ENCODE measurements around the gene C1QTNF1.

C1QTNF1 gene, protein sequence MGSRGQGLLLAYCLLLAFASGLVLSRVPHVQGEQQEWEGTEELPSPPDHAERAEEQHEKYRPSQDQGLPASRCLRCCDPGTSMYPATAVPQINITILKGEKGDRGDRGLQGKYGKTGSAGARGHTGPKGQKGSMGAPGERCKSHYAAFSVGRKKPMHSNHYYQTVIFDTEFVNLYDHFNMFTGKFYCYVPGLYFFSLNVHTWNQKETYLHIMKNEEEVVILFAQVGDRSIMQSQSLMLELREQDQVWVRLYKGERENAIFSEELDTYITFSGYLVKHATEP

DNA sequence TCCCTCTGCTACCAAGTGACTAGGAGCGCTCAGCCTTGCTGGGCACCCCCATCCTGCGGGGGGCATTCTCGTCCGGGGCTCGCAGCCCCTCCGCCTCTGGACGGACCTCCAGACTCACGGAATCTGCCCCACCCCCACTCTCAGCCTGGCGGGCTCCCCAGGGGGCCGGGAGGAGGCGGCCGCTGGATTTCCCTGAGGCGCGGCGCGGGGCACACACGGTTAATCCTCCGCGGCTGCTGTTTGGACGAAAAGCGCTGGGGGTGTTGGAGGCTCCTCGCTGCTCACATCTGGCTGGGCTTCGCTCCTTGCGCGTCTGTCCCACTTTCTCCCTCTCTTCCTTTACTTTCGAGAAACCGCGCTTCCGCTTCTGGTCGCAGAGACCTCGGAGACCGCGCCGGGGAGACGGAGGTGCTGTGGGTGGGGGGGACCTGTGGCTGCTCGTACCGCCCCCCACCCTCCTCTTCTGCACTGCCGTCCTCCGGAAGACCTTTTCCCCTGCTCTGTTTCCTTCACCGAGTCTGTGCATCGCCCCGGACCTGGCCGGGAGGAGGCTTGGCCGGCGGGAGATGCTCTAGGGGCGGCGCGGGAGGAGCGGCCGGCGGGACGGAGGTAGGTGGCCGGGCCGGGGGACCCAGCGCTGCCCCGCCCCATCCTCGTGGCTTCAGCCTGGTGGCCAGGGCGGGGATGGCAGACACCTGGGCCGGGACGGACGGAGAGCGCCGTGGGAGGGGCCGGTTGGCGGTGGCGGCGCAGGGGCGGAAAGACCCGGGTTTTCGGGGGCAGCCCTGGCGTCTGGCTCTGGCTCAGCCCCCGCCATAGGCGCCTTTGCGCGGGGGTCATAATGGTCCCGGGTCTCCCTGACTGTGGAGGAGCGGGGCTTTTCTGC, at the start of gene C1QTNF1:
TSS of gene C1QTNF1 (plus strand) at position 284 of the 886 bp plus-strand sequence. CDS start 19,800 bp downstream, outside the sequence.
- peak; percentile 43 for DNase-seq (ENCODE audit: low read depth, low spot score)

DNA sequence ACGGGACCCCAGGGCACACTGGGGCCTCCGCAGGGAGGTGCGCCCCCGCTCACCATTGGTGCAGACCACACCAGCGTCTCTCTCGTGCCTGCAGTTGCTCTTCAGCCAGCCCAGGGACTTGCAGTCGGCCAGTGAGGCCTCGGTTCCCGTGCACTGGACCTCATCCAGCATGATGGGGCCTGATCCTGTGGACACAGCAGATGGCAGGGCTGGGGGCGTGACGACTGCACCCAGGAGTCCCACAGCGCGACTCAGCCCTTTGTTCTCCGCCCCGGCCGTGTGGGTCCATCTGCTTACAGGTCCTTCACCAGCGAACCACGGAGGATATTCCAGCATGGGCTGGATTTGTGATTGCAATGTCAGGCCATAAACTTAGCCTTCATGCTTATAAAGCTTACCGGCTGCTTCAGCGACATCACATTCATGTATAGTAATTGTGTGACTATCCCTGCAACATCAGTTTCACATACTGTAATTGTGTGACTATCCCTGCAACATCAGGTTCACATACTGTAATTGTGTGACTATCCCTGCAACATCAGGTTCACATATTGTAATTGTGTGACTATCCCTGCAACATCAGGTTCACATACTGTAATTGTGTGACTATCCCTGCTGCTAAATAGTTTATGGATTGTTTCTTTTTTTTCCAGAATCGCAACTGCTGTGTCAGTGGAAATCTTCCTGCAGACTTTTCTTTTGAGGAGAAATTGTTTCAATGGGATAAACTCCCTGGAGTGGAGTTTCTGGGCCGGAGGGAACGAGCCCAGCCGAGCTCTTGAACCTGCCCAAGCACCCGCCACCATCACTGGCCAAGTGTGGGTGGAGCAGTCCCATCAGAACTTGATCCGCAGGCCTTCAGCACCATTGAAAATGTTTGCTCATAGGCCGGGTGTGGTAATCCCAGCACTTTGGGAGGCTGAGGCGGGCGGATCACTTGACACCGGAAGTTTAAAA, 49.1 kb upstream of the C1QTNF1 start:
- DNase-seq (ENCODE audit: low read depth, low spot score), result peak; percentile 61

DNA sequence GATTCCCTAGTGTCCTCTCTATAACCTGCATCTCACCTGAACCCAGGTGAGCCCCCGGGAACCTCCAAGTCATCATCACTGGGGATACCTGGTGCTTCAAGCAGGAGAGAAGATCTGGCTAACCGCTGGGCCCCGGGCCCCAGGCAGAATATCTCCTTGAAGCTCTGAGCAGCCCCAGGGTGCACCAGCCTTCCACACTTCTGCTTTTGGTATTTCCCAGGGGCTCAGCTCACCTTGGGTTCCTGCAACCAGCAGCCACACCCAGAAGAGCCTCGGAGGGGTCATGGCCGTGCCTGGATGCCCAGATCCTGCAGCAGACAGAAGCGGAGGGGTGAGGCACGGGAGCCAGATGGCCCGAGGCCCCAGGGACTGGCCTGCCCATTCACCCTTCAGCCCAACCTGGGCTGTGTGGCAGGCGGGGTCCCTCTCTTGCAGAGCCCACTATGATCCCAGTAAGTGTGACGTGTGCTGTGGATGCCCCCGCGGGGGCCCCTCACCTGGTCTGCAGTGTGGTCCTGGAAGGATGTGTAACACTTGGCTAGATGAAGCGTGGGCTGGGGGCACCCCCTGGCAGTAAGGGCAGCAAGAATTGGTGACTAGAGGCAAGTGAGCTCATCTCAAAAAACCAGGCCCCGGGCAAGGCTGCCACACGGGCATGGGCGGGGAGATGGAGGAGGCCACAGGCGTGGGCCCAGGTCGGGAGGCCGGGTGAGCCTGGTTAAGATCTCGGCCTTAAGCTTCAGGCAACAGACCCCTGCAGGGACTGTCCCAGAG, 46.9 kb upstream of the C1QTNF1 start:
- no peak for DNase-seq (ENCODE audit: low read depth, low spot score)

DNA sequence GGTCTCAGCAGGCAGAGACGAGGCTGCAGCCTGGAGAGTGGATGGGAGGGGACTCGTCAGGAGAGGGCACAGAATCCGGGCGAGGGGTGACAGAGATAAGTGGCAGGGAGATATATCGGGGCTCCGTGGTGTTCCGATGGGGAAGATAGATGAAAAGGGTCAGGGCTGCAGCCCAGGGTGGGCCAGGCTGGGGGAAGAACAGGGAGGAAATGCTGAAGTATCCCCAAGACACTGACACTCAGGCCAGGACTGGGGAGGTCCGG, 46.4 kb upstream of the C1QTNF1 start:
- no peak for DNase-seq (ENCODE audit: low read depth, low spot score)

DNA sequence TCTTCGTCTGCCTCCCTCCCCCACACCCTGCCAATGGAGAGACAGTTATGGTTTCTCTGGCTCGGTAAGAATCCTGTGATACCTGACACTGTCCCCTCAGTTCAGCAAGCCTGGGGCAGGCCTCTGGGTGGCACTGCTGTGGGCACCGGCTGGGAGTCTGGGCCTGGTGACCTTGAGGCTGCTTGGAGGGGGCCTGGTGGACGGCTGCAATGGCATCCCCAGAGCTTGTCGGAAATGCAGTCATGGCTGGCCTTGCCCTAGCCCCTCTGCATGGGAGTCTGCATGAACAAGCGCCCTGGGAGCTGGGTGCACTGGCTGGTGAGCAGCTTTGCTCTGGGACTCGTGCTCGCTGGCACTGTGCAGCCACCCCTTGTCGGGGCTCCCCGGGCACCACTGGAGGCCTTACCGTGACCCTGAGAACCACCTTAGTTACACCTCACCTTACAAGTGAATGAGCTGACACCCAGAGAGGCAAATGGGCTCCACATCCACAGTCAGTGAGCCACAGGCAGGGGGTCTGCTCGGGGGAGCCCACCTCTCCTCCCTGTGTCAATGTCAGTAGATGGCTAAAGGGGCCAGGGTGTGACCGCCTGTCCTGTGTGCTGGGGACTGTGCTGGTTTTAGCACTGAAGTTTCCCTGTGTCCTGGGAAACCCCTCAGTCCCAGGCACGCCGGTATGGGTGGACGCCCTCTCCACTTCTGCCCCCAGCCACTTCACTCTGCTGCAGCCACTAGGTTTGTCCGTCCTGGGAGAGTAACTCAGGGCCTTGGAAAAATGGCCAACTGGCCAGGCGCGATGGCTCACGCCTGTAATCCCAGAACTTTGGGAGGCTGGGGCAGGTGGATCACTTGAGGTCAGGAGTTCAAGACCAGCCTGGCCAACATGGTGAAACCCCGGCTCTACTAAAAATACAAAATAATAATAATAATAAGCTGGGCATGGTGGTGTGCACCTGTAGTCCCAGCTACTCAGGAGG, 45.7 kb upstream of the C1QTNF1 start:
- no peak for DNase-seq (ENCODE audit: low read depth, low spot score)

DNA sequence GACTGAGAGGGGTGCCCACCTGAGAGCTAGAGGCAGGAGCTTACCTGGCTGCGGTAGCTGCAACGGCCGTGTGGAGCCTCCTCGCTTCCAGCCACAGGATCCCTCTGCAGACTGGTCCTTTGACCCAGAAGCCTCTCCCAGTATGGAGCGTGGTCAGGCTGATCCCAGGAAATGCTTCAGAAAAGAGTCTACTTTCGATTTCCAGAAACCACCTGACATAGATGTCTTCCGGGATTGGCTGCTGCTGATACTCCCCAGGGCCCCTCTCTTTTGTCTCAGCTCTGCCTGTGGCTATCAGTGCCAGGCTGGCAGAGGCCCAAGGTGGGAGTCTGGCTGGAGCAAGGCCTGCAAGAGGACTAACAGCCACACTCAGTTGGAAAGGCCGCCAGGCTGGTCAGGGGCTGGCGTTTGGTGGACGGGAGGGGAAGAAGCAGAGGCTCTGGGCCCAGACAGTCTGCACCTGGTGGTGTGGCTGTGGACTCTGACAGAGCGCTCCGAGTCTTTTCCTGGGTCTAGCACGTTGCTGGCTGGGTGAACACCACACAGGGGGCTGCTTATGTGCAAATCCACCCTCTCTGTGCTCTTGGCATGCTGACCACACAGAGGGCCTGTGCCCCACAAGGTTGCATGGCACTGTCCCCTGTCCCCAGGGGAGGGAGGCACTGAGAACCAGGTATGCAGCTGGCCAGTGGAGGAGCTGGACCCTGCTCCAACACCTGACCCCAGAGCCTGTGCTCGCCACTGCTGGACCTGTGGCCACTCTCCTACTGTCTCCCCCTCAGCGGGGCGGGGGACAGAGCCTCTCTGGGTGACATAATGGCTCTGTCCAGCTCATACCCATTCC, 44.0 kb upstream of the C1QTNF1 start, which contains the start of gene LGALS3BP:
TSS of gene LGALS3BP (minus strand) at position 144 of the 844 bp plus-strand sequence. CDS start 2,732 bp downstream, outside the sequence.
- peak; percentile 91 for DNase-seq (ENCODE audit: low read depth, low spot score)

DNA sequence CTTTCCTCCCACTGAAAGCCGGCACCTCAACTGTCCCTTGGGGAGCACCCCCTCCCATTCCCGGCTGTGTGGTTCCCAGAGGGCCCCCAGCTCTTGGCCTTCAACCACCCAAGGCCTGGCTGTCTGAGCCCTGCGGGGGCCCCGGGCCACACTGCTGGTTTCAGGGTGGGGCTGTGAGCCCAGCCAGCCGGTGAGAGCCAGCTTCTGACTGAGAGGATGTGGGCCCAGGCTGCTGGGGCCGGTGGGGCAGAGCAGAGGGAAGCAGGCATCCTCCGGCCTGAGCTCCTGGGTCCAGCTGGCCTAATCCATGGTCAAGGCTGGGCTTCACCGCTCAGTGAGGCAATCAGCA, 43.4 kb upstream of the C1QTNF1 start:
- DNase-seq (ENCODE audit: low read depth, low spot score), result no peak

DNA sequence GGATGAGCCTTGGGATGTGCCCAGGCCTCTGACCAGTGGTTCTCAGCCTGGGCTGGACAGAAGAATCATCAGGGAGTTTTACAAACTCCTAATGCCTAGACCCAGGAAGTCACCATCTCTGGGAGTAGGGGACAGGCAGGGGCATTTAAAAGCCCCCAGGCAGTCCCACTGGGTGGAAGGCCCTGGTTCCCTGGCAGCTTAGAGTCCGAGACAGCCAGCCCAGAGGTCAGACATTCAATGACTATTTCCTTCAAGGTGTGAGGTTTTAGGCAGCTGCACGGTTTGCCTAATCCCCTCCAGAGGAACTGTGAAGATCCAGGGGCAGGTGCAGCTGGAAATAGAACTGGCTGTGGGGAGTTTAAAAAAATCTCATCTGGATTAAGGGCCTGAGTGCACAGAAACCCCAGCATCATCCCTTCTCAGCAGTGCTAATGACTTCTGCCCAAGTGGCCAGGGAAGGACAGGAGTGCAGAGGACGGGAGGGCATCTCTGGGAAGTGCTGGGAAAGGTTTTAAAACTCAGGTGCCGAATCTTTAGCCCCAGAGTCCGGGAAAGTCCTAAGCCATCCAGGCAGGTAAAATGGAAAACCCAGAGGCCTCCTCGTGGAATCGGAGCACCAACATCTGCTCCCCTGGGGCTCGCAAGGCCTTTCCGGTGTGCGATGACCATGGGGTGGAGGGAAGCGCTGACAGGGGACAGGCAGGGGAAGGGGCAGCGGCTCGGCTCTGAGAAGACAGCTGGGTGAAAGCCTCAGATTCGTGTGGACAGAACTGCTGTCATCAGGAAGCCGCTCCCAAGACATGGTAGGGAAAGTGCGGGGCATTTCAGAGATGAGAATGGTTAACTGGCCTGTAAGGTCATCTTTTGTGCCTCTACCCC, 42.7 kb upstream of the C1QTNF1 start:
- no peak for DNase-seq (ENCODE audit: low read depth, low spot score)

DNA sequence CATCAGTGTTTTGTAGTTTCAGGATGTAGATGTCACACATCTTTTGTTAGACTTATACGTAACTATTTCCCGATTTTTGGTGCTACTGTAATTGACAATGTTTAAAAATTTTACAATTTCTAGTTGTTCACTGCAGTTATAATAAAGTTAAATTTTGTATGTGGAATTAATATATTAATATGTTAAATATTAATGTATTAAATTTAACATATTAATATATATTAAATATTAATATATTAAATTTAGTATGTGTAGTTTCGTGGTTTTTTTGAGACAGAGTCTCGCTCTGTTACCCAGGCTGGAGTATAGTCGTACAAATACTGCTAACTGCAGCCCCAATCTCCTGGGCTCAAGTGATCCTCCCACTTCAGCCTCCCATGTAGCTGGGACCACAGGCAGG, 38.6 kb upstream of the C1QTNF1 start:
- DNase-seq (ENCODE audit: low read depth, low spot score), result no peak

DNA sequence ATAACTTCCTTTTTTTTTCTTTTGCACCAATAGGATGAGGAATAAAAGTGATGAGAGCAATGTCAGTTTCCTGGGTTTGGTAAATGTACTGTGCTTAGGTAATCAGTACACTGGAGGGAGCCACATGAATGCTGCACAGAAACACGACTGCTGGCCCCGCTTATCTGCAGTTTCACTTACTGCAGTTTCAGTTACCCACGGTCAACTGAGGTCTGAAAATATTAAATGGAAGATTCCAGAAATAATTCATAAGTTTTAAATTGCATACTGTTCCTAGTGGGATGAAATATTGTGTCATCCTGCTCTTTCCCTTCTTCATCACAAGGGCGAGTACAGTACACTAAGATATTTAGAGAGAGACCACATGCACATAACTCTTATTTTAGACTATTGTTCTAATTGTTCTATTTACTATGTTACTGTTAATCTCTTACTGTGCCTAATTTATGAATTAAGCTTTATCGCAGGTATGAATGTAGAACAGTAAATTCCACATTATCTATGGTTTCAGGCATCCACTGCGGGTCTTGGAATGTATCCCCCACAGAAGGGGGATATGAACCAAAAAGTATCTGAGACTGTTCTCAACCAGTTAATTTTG, 37.8 kb upstream of the C1QTNF1 start:
- DNase-seq (ENCODE audit: low read depth, low spot score), result no peak

DNA sequence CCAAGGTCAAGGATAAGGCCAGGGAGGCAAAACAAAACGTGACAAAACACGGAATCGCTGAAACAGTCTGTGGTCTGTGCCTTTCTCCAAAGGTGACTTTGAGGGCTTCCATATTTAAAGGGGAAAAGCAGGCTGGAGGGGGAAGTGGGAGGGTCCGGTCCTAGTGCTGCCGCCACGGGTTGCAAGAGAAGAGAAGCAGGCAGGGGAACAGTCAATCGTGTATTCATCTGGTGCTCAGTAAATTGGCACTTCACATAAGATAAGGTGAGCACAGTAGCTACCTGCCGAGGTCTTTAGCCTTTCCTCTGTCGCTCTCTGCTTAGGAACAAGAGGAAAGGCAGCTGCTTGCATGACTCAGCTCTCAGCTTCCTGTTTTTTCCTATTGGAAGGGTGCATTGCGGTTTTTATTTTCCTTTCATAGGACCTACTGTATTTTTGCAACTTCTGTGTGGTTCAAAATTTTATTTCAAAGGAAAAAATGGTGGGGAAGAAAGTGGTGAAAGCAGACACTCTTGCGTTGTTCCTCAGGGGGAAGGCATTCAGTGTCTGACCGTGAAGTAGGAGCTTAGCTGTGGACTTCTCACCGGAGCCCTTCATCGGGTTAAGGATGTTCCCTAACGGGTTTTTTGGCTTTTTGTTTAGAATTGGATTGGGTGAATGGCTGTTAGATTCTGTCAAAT, 37.2 kb upstream of the C1QTNF1 start:
- DNase-seq (ENCODE audit: low read depth, low spot score), result peak; percentile 51

DNA sequence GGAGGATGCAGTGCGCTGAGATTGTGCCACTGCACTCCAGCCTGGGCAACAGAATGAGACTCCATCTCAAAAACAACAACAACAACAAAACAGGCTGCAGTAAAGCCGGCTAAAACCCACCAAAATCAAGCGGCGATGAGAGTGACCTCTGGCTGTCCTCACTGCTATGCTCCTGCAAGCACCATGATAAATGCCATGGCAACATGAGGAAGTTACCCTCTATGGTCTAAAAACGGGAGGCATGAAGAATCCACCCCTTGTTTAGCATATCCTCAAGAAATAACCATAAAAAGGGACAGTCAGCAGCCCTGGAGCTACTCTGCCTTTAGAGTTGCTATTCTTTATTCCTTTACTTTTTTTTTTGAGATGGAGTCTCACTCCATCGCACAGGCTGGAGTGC, 35.8 kb upstream of the C1QTNF1 start:
- DNase-seq (ENCODE audit: low read depth, low spot score), result no peak

DNA sequence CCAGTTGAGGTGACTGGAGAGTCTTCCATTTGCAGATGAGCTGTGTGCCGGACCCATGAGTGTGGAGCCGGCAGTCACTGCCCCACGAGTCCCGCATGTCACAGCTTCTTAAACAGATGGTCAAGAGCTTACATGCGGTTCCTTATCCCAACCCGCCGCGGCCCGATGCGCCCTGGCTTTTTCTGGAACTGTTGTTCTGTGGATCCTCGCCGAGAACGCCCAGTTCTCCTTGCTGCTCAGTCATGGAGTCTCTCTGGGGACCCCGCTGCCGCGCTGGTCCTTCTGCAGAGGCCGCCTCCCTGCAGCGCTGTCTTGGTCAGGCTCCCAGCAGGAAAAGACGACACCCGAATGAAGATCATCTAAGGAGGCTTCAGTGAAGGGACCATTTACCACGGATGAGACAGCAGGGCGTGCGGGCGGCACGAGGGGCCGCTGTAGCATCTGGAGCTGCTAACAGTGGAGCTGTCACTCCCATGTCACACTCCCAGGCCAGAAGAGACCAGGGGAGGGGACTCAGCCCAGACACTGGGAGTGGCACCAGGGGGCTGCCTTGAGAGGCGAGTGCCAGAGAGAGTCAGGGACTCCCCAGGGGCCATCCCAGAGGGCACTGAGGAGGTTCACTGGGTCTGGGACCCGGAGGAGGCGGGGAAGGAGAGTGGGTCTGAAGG, 33.5 kb upstream of the C1QTNF1 start:
- no peak for DNase-seq (ENCODE audit: low read depth, low spot score)

DNA sequence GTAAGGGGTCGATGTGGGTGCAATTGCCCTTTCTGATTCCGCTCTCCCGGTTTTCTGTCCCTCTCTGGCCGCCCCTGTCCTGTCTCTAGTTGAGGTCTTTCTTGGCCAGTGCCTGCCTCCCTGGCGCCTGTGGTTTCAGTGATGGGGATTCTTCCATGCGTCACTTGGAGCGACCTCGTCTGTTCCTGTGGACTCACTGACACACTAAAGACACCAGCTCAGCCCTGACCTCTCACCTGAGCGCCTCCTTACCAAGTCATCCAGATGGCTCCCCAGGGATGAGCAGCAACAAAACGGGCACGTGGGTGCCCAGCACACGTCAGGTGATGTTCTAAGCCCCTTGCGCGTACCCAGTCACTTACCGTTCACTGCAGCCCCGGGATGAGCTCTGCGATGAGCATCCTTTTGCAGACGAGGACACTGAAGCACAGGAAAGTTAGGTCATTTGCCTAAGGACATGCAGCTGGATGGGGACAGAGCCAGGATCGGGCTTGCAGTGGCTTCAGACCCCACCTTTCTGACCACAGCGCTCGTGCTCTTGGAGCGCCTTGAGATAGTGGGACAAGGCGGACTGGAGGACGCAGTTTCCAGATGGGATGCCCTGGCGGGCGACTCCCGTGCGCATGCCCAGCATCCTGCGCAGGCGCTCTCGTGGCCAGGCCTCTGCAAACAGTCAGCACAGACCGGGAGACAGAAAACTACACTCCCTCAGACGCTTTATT, 32.8 kb upstream of the C1QTNF1 start:
- no peak for DNase-seq (ENCODE audit: low read depth, low spot score)

DNA sequence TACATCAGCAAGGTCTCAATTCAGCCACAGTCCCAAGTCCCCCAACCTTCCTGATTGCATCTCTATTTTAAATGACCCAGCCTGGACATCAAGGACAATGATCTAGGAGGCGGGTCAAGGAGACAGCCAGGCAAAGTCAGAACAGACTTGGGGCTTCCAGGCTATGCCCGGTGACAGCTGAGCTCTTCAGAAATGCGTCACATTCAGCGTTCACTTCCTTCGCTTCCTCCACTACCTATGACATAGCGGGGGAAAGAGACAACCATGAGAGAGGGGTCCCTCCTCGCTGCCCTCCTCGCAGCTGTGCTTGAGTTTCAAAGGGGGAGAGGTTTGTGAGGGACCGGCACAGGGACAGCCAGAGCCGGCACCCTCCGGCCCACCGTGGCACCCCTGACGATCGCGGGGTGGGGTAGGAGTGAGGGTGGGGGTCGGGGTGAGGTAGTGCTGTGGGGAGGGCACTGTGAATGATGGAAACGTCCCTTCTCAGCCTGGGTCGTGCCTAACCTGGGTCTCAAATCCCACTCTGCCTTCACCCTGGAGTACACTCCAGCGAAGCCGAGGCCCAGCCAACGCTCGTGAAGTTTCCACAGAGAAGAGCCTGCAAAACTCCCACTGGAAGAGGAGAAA, 31.9 kb upstream of the C1QTNF1 start:
- DNase-seq (ENCODE audit: low read depth, low spot score), result no peak

Data from astrocyte of the hippocampus (primary cell).